Fibroblast of pulmonary artery (primary cell): ENCODE data around the gene RGS6.

Source experiments
- DNase-seq: peaks from one replicate; pipeline ENCODE4 v3.0.0-alpha.2; 2010; ENCODE audit warnings: low read depth
- H3K4me3 ChIP-seq: replicated peaks from 2 replicates; pipeline ENCODE4 v1.5.1; 2011; ENCODE audit warnings: low read depth, mild to moderate bottlenecking, control low read depth, low read length, moderate library complexity
- CTCF ChIP-seq: IDR thresholded peaks from 2 replicates; pipeline ENCODE4 v1.5.1; 2011; ENCODE audit warnings: mild to moderate bottlenecking, control low read depth, low read length, inconsistent platforms; ENCODE audit errors: missing control alignments

RGS6 gene

GRCh38 chr14:72164420-72165228 is 232.4 kb downstream of the RGS6 start:
- no peak for DNase-seq
- TF ChIP-seq CTCF, result no peak
- H3K4me3 ChIP-seq, result no peak overlapping the region

GRCh38 chr14:72165229-72165698 is 233.0 kb downstream of the RGS6 start:
- no peak for DNase-seq
- no peak overlapping the region for H3K4me3 ChIP-seq
- TF ChIP-seq CTCF, result no peak

GRCh38 chr14:72169521-72169920 is 237.3 kb downstream of the RGS6 start:
- H3K4me3 ChIP-seq, result no peak overlapping the region
- no peak for TF ChIP-seq CTCF
- DNase-seq, result no peak

GRCh38 chr14:72172049-72172448 is 239.8 kb downstream of the RGS6 start:
- no peak for TF ChIP-seq CTCF
- DNase-seq, result no peak
- H3K4me3 ChIP-seq, result no peak overlapping the region

- no peak for DNase-seq
These were observed 240.4 kb downstream of the RGS6 start for GRCh38 chr14:72172597-72172996.

GRCh38 chr14:72173038-72173720 is 240.9 kb downstream of the RGS6 start:
- no peak overlapping the region for H3K4me3 ChIP-seq
- no peak for DNase-seq

More at GRCh38 chr14:72172597-72172996, 240.4 kb downstream of the RGS6 start:
- no peak for TF ChIP-seq CTCF
- no peak overlapping the region for H3K4me3 ChIP-seq

More at GRCh38 chr14:72173038-72173720, 240.9 kb downstream of the RGS6 start:
- TF ChIP-seq CTCF, result no peak
